DMS 273 (cell line): ENCODE results near the gene XYLT1.
A peak's percentile ranks its signal among the peaks of the same experiment; 100 is the strongest.

Experiments
- DNase-seq: peaks from one replicate; lab custom pipeline; 2025; ENCODE audit not compliant: unreplicated experiment; lab: John Stamatoyannopoulos, UW

XYLT1 gene

DNA sequence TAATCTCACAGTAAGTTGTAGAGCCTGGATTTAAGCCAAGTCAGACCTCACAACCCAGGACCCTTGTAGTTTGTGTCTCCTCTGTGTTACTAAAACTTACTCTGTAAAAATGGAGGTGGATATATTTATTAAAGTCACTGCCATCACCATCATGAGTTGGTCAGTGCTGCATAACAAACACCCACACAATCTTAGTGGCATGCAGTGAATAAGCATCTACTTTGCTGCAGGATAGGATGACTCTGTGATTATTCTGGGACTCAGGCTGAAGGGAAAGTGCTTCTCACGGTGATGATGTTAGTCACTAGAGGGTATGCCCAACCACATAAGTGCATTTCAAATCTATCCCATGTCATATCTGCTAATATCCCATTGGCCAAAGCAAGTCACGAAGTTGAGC is 398.7 kb downstream of the XYLT1 start:
- no peak for DNase-seq

DNA sequence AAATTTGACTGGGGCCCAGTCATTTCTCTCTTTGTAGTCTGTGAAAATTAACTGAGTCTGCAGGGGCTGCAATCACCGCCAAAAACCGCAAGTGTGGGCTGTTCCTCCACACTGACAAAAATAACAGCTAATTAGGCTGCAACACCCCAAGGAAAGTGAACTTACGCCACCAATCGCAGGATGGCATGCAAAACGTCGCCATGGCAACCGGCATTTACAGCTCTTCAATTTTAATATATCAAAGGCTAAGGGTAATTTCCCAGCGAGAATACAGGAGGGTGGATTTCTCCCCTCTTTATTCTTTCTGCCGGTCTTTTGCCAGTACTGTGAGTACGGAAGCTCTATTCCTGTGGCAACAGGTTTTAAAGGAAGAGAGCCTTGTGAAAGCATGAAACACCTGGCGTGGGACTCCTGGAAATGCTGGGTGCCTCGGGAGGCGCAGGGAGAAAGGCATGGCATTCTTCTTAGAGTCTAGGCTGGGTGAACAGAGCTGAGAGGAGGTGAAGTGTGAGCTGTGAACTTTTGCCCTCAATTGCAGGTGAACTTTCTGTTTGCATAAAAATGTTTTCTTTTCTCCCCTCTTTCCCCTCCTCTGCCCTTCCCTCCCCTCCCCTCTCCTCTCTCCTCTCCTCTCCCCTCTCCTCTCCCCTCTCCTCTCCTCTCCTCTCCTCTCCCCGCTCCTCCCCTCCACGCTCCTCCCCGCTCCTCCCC is 399.7 kb downstream of the XYLT1 start:
- DNase-seq = peak; percentile 85

GRCh38 chr16:17069681-17070080 is 401.1 kb downstream of the XYLT1 start:
- no peak for DNase-seq

DNA sequence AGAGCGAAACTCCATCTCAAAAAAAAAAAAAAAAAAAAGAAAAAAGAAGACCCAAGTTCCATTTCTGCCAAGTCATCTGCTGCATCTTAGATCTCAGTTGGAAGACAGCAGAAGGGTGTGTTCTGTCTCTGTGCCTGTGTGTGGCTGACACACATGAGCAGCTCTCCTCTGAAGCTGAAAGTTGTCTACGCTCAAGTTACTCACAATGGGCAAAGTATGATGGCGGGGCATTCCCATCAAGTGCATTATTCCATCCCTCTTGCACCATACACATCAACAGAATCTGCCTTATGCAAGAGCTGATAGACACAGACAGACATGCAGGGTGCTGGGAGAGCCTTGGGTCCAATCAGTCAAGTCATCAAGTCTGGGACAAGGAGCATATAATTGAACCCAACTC is 402.2 kb downstream of the XYLT1 start:
- no peak for DNase-seq

GRCh38 chr16:17067882-17068281 is 402.9 kb downstream of the XYLT1 start:
- DNase-seq = no peak

GRCh38 chr16:17063201-17064139 is 407.3 kb downstream of the XYLT1 start:
- no peak for DNase-seq

DNA sequence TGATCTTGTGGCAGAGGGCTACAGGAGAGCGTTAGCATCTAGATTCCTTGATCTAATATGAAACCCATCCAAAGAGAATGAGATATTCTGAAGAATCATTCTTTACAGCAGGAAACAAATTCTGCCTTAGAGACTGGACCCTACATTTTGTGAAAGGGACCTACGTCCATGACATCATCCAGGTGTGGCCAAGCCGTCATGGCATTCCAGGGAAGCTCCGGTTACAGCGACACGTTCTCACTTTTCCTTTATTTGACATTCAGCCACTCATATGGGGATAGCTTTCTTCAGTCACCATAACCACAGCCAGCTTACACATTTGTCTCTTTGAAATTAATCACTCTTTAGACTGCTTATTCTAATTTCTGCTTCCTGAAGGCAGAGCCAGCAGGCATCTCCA is 408.1 kb downstream of the XYLT1 start:
- no peak for DNase-seq

GRCh38 chr16:17061326-17061725 is 409.4 kb downstream of the XYLT1 start:
- DNase-seq = no peak

DNA sequence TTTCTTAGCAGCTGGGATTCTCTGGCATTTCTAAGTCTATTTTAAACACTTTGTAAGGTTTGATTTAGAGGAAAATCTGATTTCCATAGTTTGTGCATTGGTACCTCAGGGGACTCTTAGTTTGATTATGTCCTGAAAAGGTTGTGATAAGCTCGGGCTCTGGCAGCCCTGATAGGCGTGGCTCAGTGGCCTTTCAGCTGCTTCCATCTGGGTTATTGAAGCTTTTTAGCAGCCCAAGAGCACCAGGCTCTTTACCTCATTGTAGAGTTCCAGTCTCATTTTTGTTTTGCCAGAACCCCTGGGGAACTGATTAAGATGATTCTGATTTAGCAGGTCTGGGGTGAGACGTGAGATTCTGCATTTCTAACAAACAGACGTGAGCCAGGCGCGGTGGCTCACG is 412.3 kb downstream of the XYLT1 start:
- no peak for DNase-seq

DNA sequence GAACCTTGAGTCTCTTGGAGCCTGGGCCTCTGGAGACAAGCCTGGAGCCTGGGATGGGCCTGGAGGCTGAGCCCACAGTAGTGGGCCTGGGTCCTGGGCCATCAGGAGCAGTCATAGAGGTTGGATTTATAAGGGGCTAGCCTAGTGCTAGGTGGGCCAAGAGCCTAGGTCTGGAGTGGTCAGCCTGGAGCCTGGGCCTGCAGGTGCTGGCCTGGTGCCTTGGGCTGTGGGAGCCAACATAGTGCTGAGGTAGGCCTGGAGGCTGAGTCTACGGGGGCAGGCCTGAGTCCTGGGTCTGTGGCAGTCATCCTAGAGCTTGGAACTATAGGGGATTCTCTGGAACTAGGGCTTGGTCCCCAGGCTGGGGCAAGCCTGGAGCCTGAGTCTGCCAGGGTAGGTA is 414.1 kb downstream of the XYLT1 start:
- no peak for DNase-seq

- DNase-seq = peak; percentile 24
Measured at GRCh38 chr16:17053536-17054160, 417.1 kb downstream of the XYLT1 start.
